Aorta (tissue), 5 donors: ENCODE measurements around the gene HPCAL1. TPM values are rescaled to one million over a fixed set of nuclear protein-coding genes. Genes with fewer than 3 reads are reported as not detected.

ENCODE experiments used
- ATAC-seq: fragments of 200-7000 bp; cut with Tn5 transposase; one replicate; pipeline ENCODE4 v1.9.1; 2022; ENCODE audit warnings: moderate library complexity; ENCODE audit not compliant: low FRiP score
- DNase-seq, 2 donors: peaks; one replicate each; pipeline ENCODE4 v3.0.0-alpha.2; 2020
- H3K27ac ChIP-seq, 2 donors: one replicate each; pipeline ENCODE4 v1.5.1; 2013; ENCODE audit warnings: low read length in 2 of 2, mild to moderate bottlenecking in 2 of 2, moderate library complexity in 2 of 2, control low read depth in 1 of 2, inconsistent platforms in 1 of 2, low read depth in 1 of 2
- H3K27me3 ChIP-seq, 2 donors: one replicate each; pipeline ENCODE4 v1.6.1; 2013; ENCODE audit warnings: control low read depth in 1 of 2, low read length in 1 of 2, mild to moderate bottlenecking in 1 of 2, moderate library complexity in 1 of 2; ENCODE audit not compliant: insufficient read depth in 2 of 2, control insufficient read depth in 1 of 2
- H3K36me3 ChIP-seq, 2 donors: one replicate each; pipeline ENCODE4 v1.6.1; 2013; ENCODE audit warnings: control low read depth in 1 of 2, low read length in 1 of 2, mild to moderate bottlenecking in 1 of 2; ENCODE audit not compliant: insufficient read depth in 2 of 2, control insufficient read depth in 1 of 2
- H3K4me1 ChIP-seq, 2 donors: one replicate each; pipeline ENCODE4 v1.6.1; 2013; ENCODE audit warnings: low read length in 2 of 2, control low read depth in 1 of 2, mild to moderate bottlenecking in 1 of 2, moderate library complexity in 1 of 2; ENCODE audit not compliant: insufficient read depth in 2 of 2, control insufficient read depth in 1 of 2
- H3K4me3 ChIP-seq, 2 donors: one replicate each; pipeline ENCODE4 v1.5.1; 2013; ENCODE audit warnings: low read length in 2 of 2, control low read depth in 1 of 2, mild to moderate bottlenecking in 1 of 2
- H3K9me3 ChIP-seq: one replicate; pipeline ENCODE4 v1.6.1; 2013; ENCODE audit warnings: mild to moderate bottlenecking, low read length; ENCODE audit not compliant: control insufficient read depth
- WGBS, 2 donors: extraction: QIAGEN DNeasy Blood & Tissue Kit; methylation state at CpG; one replicate each; pipeline ENCODE4 v1.1.7; 2013; 5-methylcytosine and 5-hydroxymethylcytosine counted together
- intact Hi-C, 2 donors: fragments of 100-400 bp; cut with DNase I; formaldehyde crosslinking; loops; one replicate each; pipeline versions ENCODE4 v1.14.2 to v1.15.0; 2022
- long read RNA-seq, 2 donors: library from polyadenylated mRNA; unstranded; transcript quantifications; one replicate each; pipeline ENCODE4 v2.0.0, GENCODE V29; 2020 to 2021
- polyA plus RNA-seq, 2 donors: library from polyadenylated mRNA; stranded (reverse); fragments of 200-250 nt; gene quantifications; one replicate each; pipeline ENCODE4 v1.2.3, GENCODE V29; 2013
- total RNA-seq, 2 donors: library from RNA; stranded (reverse); fragmentation: NEBNext Ultra II Directional; extraction: Animal tissue kit (Norgen Biotek cat#: 25700); gene quantifications; one replicate each; pipeline ENCODE4 v1.2.1, GENCODE V29; 2021
- donor health status: healthy with polysubstance abuse.
- donor health status: Bipolar disorder and iron deficiency.
- donor health status: DM: no; HTN: no; CAD: no.
- donor health status: DM: no; HTN: no; CAD: no.
- donor health status: DM: yes; HTN: yes; CAD: no.

Gene HPCAL1
- 10 to 100 TPM; 21.4 to 28.1 TPM for total RNA-seq
- polyA plus RNA-seq: 10 to 100 TPM; 22.4 to 39.9 TPM
- long read RNA-seq, donor 1, transcript HPCAL1-201 (5 exons, 1,751 nt): major isoform, 176 of 201 reads
- long read RNA-seq, donor 1, partial matches to known transcripts: 3 of 201 reads
- long read RNA-seq, donor 1, other reads (novel, unspliced or antisense): 22 of 201 reads
- long read RNA-seq, donor 2, transcript HPCAL1-201 (5 exons, 1,751 nt): major isoform, 39 of 53 reads
- long read RNA-seq, donor 2, partial matches to known transcripts: 1 of 53 reads
- long read RNA-seq, donor 2, other reads (novel, unspliced or antisense): 13 of 53 reads

GRCh38 chr2:10302479-10303180, at the start of gene HPCAL1:
Gene HPCAL1 (plus strand): TSS chr2:10302904. CDS start chr2:10419758, 116,854 bp downstream.
- WGBS, 2 donors: 0 to 1% methylated on average over 58 to 87 of the region's 87 CpGs
- peak; percentile 94 for ATAC-seq
- no peaks in the 10 kb centered on the region for H3K9me3 ChIP-seq
- peak within 1 kb of the TSS; percentile 66 to 91 for H3K4me3 ChIP-seq
- H3K27me3 ChIP-seq: no peaks in the 10 kb centered on the region
- H3K27ac ChIP-seq: peak within 1 kb of the TSS in 1 of 2 donors; percentile 45
- peak; percentile 93 to 95 for DNase-seq
- H3K4me1 ChIP-seq: no peaks in the 10 kb centered on the region
- no peaks in the 10 kb centered on the region for H3K36me3 ChIP-seq
- intact Hi-C loops: loop anchor here (2.0 to 5.0 kb wide), 4 partner anchors 102 to 180 kb away; partner anchors contain the start of genes ODC1 (in 1 of the 2) and RRM2 (in 1 of the 2)

- no peak overlapping the region for H3K27ac ChIP-seq
- no peaks in the 10 kb centered on the region for H3K27me3 ChIP-seq
- DNase-seq (peak; percentile 31 to 63), ATAC-seq (no peak)
- peaks cover 2% of the 10 kb centered on the region for H3K9me3 ChIP-seq
- intact Hi-C loops: no loop called here
- H3K4me1 ChIP-seq: no peaks in the 10 kb centered on the region
- WGBS, 2 donors: 92 to 95% methylated on average over 18 of the region's 18 CpGs
- no peaks in the 10 kb centered on the region for H3K36me3 ChIP-seq
- no peak overlapping the region for H3K4me3 ChIP-seq
Observed at GRCh38 chr2:10253596-10254372, 48.9 kb upstream of the HPCAL1 start.

- 94% methylated on average over 31 of the region's 31 CpGs for WGBS, 2 donors
- H3K27me3 ChIP-seq: no peaks in the 10 kb centered on the region
- intact Hi-C loops: no loop called here
- no peaks in the 10 kb centered on the region for H3K36me3 ChIP-seq
- no peaks in the 10 kb centered on the region for H3K4me1 ChIP-seq
- ATAC-seq (no peak), DNase-seq (peak; percentile 26 to 50)
- no peak overlapping the region for H3K27ac ChIP-seq
- H3K4me3 ChIP-seq: no peak overlapping the region
- peaks cover 2% of the 10 kb centered on the region for H3K9me3 ChIP-seq
Observed at GRCh38 chr2:10254373-10255188, 48.1 kb upstream of the HPCAL1 start.

GRCh38 chr2:10255189-10256030, 47.3 kb upstream of the HPCAL1 start:
- no peak overlapping the region for H3K4me3 ChIP-seq
- no peak overlapping the region for H3K27ac ChIP-seq
- DNase-seq (peak; percentile 31 to 45), ATAC-seq (no peak)
- 86% methylated on average over 18 of the region's 18 CpGs for WGBS, 2 donors
- no peaks in the 10 kb centered on the region for H3K36me3 ChIP-seq
- no peaks in the 10 kb centered on the region for H3K4me1 ChIP-seq
- H3K9me3 ChIP-seq: peaks cover 1% of the 10 kb centered on the region
- intact Hi-C loops: no loop called here
- no peaks in the 10 kb centered on the region for H3K27me3 ChIP-seq

- Histone ChIP-seq H3K36me3 (no peaks in the 10 kb centered on the region), H3K9me3 (no peaks in the 10 kb centered on the region), H3K27me3 (no peaks in the 10 kb centered on the region), H3K27ac (no peak overlapping the region), H3K4me3 (no peak overlapping the region), H3K4me1 (no peaks in the 10 kb centered on the region)
- ATAC-seq (no peak), DNase-seq (peak; percentile 13 to 55)
- intact Hi-C loops: no loop called here
- 76 to 79% methylated on average over 15 of the region's 15 CpGs for WGBS, 2 donors
Observed at GRCh38 chr2:10256031-10256514, 46.6 kb upstream of the HPCAL1 start.

- H3K4me3 ChIP-seq: no peak overlapping the region
- no peaks in the 10 kb centered on the region for H3K36me3 ChIP-seq
- intact Hi-C loops: no loop called here
- ATAC-seq (no peak), DNase-seq (peak; percentile 39 to 66)
- no peaks in the 10 kb centered on the region for H3K9me3 ChIP-seq
- H3K27me3 ChIP-seq: no peaks in the 10 kb centered on the region
- WGBS, 2 donors: 87 to 89% methylated on average over 17 of the region's 17 CpGs
- no peaks in the 10 kb centered on the region for H3K4me1 ChIP-seq
- no peak overlapping the region for H3K27ac ChIP-seq
Observed at GRCh38 chr2:10256515-10257031, 46.1 kb upstream of the HPCAL1 start.

- intact Hi-C loops: no loop called here
- no peaks in the 10 kb centered on the region for H3K4me1 ChIP-seq
- ATAC-seq (no peak), DNase-seq (peak; percentile 31 to 34)
- WGBS, 2 donors: 95 to 96% methylated on average over 9 of the region's 9 CpGs
- no peak overlapping the region for H3K4me3 ChIP-seq
- H3K27me3 ChIP-seq: no peaks in the 10 kb centered on the region
- no peak overlapping the region for H3K27ac ChIP-seq
- H3K36me3 ChIP-seq: no peaks in the 10 kb centered on the region
- H3K9me3 ChIP-seq: no peaks in the 10 kb centered on the region
Observed at GRCh38 chr2:10257036-10257435, 45.7 kb upstream of the HPCAL1 start.
